ENCODE results near the gene KLK13.

GRCh38 chr19:51044327-51044726, 20.6 kb downstream of the KLK13 start:
- TF ChIP-seq, protein P1, sequence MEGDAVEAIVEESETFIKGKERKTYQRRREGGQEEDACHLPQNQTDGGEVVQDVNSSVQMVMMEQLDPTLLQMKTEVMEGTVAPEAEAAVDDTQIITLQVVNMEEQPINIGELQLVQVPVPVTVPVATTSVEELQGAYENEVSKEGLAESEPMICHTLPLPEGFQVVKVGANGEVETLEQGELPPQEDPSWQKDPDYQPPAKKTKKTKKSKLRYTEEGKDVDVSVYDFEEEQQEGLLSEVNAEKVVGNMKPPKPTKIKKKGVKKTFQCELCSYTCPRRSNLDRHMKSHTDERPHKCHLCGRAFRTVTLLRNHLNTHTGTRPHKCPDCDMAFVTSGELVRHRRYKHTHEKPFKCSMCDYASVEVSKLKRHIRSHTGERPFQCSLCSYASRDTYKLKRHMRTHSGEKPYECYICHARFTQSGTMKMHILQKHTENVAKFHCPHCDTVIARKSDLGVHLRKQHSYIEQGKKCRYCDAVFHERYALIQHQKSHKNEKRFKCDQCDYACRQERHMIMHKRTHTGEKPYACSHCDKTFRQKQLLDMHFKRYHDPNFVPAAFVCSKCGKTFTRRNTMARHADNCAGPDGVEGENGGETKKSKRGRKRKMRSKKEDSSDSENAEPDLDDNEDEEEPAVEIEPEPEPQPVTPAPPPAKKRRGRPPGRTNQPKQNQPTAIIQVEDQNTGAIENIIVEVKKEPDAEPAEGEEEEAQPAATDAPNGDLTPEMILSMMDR (IDR thresholded peaks at IDR 0.05), result no peak
- no peak for TF ChIP-seq POLR2AphosphoS5 (IDR thresholded peaks at IDR 0.05)
- TF ChIP-seq POLR2A (IDR thresholded peaks at IDR 0.05), result no peak
